Uterus (tissue), 4 donors: ENCODE data around the gene MLKL. TPM values are rescaled to one million over a fixed set of nuclear protein-coding genes. Genes with fewer than 3 reads are reported as not detected.

Experiments used
- DNase-seq, 2 donors: peaks; one replicate each; pipeline ENCODE4 v3.0.0-alpha.2; 2019 to 2020
- H3K27ac ChIP-seq, 2 donors: fragments of 200-600 bp; sonication (generic); 1 replicate in 1 of 2; 2 replicates in 1 of 2; pipeline ENCODE4 v1.5.1; 2016 to 2018
- H3K27me3 ChIP-seq, 2 donors: fragments of 200-600 bp; sonication (generic); one replicate each; pipeline ENCODE4 v1.5.1; 2018 to 2019; ENCODE audit warnings: control low read depth in 1 of 2
- H3K36me3 ChIP-seq, 2 donors: fragments of 200-600 bp; sonication (generic); one replicate each; pipeline ENCODE4 v1.5.1; 2019; ENCODE audit warnings: control low read depth in 1 of 2
- H3K4me1 ChIP-seq, 2 donors: fragments of 200-600 bp; sonication (generic); one replicate each; pipeline ENCODE4 v1.5.1; 2018 to 2019; ENCODE audit warnings: control low read depth in 1 of 2
- H3K4me3 ChIP-seq, 2 donors: fragments of 200-600 bp; sonication (generic); 1 replicate in 1 of 2; 2 replicates in 1 of 2; pipeline ENCODE4 v1.5.1; 2018 to 2019; ENCODE audit warnings: mild to moderate bottlenecking in 1 of 2
- H3K9me3 ChIP-seq, 2 donors: fragments of 200-600 bp; sonication (generic); one replicate each; pipeline ENCODE4 v1.5.1; 2019; ENCODE audit warnings: control low read depth in 1 of 2
- POLR2A ChIP-seq, 2 donors: fragments of 450-650 bp; IDR thresholded peaks; one replicate each; pipeline ENCODE4 v1.6.1; 2016; ENCODE audit warnings: antibody characterized with exemption in 2 of 2, mild to moderate bottlenecking in 1 of 2, moderate library complexity in 1 of 2
- intact Hi-C: fragments of 100-400 bp; cut with DNase I; formaldehyde crosslinking; loops from one replicate; pipeline ENCODE4 v1.15.1; 2023; ENCODE audit warnings: low total_unique reads
- total RNA-seq, 4 donors: library from RNA; depleted of rRNA in 3 of 4; stranded (reverse); fragments of >200 nt in 3 of 4; gene quantifications; one replicate each; pipeline versions ENCODE4 v1.1.0 to v1.2.4, GENCODE V29; 2014 to 2023
- TF ChIP-seq, protein P1 (sequence below), 4 experiments: fragments of 200-600 bp in 2 of 4; fragments of 450-650 bp in 2 of 4; sonication (generic) in 2 of 4; IDR thresholded peaks; one replicate each; pipeline ENCODE4 v1.5.1; 2016 to 2019; ENCODE audit warnings: antibody characterized with exemption in 4 of 4, mild to moderate bottlenecking in 2 of 4, moderate library complexity in 1 of 4
- donor health status: DM: yes; HTN: yes; CAD: no.

MLKL gene
- total RNA-seq, 4 donors from 2014 or later: 3.8 to 19.4 (median 7.6) TPM

DNA sequence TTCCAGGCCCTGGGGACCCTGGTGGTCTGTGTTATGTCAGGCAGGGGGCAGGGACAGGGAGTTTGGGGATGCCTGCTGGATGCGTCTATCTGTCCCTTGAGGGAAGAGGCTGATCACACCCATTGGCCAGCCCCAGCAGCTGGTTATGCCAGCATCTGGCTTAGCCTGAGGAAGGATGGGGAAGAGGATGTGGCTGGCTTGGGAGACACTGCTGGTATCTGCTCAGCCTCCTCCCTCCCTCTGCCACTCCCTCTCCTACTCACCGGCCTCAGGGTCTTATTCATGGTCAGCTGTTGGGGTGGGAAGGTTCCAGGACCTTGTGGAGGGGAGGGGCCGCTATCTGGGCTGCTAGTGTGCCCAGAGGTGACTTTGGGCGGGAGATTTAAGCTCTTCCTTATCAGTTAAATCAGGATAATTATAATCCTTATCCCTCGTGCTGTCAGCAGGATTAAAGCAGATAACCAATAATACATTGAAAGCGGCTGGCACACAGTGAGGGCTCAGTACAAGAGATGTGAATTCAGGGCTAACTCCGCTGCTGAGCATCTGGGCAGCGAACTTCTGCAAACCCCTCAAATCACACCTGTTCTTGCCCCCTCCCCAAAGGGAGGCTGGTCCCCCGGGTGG is 36.0 kb upstream of the MLKL start:
- Histone ChIP-seq H3K27ac (no peak overlapping the region), H3K4me1 (no peaks in the 10 kb centered on the region), H3K27me3 (no peaks in the 10 kb centered on the region), H3K36me3 (no peaks in the 10 kb centered on the region), H3K9me3 (no peaks in the 10 kb centered on the region), H3K4me3 (no peak overlapping the region)
- intact Hi-C loops: no loop called here
- no peak for DNase-seq
- TF ChIP-seq, protein P1, sequence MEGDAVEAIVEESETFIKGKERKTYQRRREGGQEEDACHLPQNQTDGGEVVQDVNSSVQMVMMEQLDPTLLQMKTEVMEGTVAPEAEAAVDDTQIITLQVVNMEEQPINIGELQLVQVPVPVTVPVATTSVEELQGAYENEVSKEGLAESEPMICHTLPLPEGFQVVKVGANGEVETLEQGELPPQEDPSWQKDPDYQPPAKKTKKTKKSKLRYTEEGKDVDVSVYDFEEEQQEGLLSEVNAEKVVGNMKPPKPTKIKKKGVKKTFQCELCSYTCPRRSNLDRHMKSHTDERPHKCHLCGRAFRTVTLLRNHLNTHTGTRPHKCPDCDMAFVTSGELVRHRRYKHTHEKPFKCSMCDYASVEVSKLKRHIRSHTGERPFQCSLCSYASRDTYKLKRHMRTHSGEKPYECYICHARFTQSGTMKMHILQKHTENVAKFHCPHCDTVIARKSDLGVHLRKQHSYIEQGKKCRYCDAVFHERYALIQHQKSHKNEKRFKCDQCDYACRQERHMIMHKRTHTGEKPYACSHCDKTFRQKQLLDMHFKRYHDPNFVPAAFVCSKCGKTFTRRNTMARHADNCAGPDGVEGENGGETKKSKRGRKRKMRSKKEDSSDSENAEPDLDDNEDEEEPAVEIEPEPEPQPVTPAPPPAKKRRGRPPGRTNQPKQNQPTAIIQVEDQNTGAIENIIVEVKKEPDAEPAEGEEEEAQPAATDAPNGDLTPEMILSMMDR (IDR thresholded peaks at IDR 0.05): no peak
- TF ChIP-seq POLR2A (IDR thresholded peaks at IDR 0.05): no peak

DNA sequence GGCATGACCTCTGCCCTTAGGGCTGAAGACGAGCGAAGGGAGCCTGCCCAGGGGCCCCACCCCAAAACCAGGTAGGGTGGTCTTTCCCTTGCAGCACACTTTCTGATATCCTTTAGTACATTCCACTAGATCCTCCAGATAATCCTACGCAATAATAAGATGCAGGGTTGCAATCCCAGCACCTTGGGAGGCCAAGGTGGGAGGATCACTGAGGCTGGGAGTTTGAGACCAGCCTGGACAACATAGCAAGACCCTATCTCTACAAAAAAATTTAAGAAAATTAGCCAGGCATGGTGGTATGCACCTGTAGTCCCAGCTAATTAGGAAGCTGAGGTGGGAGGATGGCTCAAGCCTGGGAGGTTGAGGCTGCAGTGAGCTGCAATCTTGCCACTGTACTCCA is 34.9 kb upstream of the MLKL start:
- Histone ChIP-seq H3K9me3 (no peaks in the 10 kb centered on the region), H3K4me1 (no peaks in the 10 kb centered on the region), H3K27ac (no peak overlapping the region), H3K4me3 (no peak overlapping the region), H3K27me3 (no peaks in the 10 kb centered on the region), H3K36me3 (no peaks in the 10 kb centered on the region)
- no peak for DNase-seq
- intact Hi-C loops: no loop called here
- no peak for TF ChIP-seq POLR2A (IDR thresholded peaks at IDR 0.05)
- TF ChIP-seq, protein P1 (IDR thresholded peaks at IDR 0.05): no peak

DNA sequence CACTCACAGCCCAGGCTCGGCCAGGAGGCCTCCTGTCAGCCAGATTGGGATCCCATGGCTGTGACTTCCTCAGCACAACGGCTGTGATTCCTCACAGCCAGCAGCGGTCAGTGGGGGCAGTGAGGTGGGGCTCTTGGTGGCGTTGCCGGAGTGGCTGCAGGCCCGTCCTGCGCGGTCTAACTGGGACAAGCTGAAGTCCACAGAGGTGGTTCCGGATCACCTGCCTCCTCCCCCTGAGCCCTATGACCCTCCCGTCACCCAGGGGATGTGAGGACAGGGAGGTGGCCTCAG is 34.4 kb upstream of the MLKL start:
- DNase-seq: no peak
- intact Hi-C loops: no loop called here
- Histone ChIP-seq H3K27me3 (no peaks in the 10 kb centered on the region), H3K9me3 (no peaks in the 10 kb centered on the region), H3K4me1 (no peaks in the 10 kb centered on the region), H3K4me3 (no peak overlapping the region), H3K36me3 (no peaks in the 10 kb centered on the region), H3K27ac (no peak overlapping the region)
- TF ChIP-seq, protein P1 (IDR thresholded peaks at IDR 0.05): no peak
- TF ChIP-seq POLR2A (IDR thresholded peaks at IDR 0.05): no peak

DNA sequence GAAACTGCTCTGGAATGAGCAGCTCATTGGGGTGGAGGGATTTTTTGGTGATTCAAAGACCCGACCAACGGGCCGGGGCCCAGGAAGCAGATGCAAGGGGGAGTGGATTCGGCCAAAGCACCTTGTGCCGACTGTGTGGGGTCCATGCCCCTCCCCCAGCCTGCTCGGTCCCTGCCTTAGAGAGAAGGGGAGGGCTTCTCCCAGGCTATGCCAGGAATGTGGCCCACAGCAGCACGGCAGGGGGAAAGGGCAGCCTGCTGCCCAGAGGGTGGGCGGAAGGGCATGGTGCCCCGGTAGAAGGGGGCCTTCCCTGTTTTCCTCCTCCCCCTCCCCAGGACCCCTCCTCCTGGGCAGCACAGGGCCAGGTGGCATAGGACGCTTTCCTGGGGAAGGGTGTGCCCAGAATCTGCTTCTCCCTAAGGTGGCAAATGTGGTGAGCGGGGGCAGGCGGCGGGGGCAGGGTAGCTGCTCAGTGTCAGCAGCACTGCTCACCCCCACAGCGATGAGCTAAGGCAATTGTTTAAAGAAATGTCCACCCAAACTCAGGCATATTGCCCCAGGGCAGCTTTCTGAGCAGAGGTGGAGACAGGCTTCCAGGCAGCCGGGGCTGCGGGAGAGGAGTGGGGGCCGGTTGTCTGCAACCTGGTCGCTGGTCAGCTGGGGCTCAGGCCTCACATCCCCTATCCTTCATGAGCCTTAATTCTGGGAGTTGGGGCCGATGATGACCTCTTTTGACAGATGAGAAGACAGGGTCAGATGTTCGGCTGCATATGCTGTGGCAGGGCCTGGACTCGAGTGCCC is 33.9 kb upstream of the MLKL start:
- no peaks in the 10 kb centered on the region for H3K36me3 ChIP-seq
- no peak overlapping the region for H3K4me3 ChIP-seq
- intact Hi-C loops: no loop called here
- no peaks in the 10 kb centered on the region for H3K27me3 ChIP-seq
- no peak for TF ChIP-seq POLR2A (IDR thresholded peaks at IDR 0.05)
- TF ChIP-seq, protein P1 (IDR thresholded peaks at IDR 0.05): no peak
- H3K4me1 ChIP-seq: no peaks in the 10 kb centered on the region
- no peaks in the 10 kb centered on the region for H3K9me3 ChIP-seq
- no peak overlapping the region for H3K27ac ChIP-seq
- DNase-seq: no peak

DNA sequence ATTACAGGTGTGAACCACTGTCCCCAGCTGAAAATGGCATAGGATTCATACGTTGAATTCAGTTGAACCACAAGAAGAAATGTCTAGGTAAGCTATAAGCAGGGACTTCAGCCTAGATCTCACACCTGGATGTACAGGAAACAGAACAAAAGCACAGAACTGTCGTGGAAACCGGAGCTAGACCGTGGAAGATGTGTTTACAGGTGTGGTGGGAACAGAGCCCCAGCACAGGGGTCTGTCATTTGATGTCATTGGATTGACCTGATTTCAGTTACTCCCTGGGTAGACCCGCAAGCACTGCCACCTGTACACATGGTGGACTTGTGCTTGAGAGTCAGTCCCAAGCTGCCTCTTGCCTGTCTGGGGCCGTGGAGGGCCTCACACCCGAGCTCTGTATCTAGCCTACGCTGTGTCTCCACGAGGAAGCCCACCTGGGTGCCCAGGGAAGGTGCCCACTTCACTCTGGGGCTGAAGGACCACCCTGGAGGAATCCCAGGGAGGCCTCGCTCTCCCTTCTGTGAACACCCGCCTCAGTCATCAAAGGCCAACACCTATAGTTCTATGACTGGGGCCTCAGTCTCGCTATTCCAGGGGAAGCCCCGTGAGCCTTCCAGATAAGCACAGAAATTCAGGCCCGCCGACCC is 32.2 kb upstream of the MLKL start:
- Histone ChIP-seq H3K36me3 (no peaks in the 10 kb centered on the region), H3K27me3 (no peaks in the 10 kb centered on the region), H3K4me3 (no peak overlapping the region), H3K9me3 (no peaks in the 10 kb centered on the region), H3K4me1 (no peaks in the 10 kb centered on the region), H3K27ac (no peak overlapping the region)
- TF ChIP-seq, protein P1 (IDR thresholded peaks at IDR 0.05): no peak
- DNase-seq: no peak
- intact Hi-C loops: no loop called here
